Epithelial cell of proximal tubule (primary cell): ENCODE measurements around the gene MRPL39. TPM values are rescaled to one million over a fixed set of nuclear protein-coding genes. Genes with fewer than 3 reads are reported as not detected.

Experiments
- DNase-seq: peaks from one replicate; pipeline ENCODE4 v3.0.0-alpha.2; 2011; ENCODE audit warnings: low read depth
- H3K4me3 ChIP-seq: 2 replicates; pipeline ENCODE4 v1.5.1; 2011; ENCODE audit warnings: low read depth, mild to moderate bottlenecking, low read length
- total RNA-seq: library from RNA; depleted of rRNA; stranded (reverse); fragments of >200 nt; gene quantifications from 2 replicates; pipeline ENCODE4 v1.2.3, GENCODE V29; 2015
- TF ChIP-seq, protein P1 (sequence below): conservative IDR thresholded peaks from 2 replicates; pipeline ENCODE4 v1.5.1; 2012; ENCODE audit warnings: low read depth, mild to moderate bottlenecking, low read length

Gene MRPL39
- total RNA-seq, 1 donor from 2014 or later = 65.4 TPM

DNA sequence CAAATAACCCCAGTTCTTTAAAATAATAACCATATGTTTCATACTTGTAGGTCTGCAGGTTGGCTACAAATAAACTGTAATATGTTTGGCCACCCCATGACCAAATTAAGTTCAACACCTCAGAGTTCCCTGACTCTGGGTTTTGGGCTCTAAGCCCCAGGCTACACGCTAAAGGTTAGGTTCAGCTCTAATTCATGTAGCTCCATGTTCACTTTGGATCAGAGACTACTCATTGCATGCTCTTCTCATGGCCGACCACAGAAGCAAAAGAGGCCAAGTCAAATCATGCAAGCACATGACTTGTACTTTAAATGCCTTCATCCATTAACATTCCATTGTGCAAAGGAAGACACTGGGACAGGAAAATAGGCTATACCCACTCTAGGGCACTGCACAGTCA lies 66.2 kb downstream of the MRPL39 start:
- DNase-seq = no peak
- H3K4me3 ChIP-seq = no peak overlapping the region
- TF ChIP-seq, protein P1, sequence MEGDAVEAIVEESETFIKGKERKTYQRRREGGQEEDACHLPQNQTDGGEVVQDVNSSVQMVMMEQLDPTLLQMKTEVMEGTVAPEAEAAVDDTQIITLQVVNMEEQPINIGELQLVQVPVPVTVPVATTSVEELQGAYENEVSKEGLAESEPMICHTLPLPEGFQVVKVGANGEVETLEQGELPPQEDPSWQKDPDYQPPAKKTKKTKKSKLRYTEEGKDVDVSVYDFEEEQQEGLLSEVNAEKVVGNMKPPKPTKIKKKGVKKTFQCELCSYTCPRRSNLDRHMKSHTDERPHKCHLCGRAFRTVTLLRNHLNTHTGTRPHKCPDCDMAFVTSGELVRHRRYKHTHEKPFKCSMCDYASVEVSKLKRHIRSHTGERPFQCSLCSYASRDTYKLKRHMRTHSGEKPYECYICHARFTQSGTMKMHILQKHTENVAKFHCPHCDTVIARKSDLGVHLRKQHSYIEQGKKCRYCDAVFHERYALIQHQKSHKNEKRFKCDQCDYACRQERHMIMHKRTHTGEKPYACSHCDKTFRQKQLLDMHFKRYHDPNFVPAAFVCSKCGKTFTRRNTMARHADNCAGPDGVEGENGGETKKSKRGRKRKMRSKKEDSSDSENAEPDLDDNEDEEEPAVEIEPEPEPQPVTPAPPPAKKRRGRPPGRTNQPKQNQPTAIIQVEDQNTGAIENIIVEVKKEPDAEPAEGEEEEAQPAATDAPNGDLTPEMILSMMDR = no peak

DNA sequence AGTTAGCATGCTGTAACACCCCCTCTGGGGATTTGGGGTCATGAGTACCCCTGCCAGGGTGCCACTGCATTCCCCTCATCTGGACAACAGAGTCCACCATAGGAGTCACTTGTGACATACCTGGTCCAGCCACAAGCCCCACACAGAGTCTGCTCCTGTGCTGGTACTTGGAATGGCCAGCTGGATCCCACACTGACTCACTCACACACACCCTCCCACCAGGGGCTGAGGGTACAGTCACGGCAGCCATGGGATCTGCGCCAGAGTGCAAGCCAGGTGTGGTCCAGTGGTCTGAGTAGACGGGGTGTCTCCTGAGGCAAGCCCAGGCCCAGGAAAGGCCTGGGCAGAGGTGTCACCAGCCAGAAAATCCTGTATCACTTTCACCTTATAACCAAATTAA lies 67.7 kb downstream of the MRPL39 start:
- TF ChIP-seq, protein P1 = no peak
- no peak overlapping the region for H3K4me3 ChIP-seq
- no peak for DNase-seq

DNA sequence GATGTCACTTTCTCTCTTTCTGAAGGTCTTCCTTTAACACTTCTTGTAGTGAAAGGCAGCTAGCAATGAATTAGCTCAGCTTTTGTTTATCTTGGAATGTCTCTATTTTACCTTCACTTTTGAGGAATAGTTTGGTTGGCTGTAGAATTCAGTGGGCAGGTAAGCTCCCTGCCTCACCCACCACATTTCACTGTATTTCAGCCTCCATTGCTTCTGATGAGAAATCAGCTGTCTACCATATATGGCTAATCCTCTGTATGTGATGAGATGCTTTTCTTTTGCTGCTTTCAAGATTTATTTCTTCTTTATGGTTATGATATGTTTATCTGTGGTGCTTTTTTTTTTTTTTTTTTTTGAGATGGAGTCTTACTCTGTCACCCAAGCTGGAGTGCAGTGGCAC lies 70.1 kb downstream of the MRPL39 start:
- no peak overlapping the region for H3K4me3 ChIP-seq
- TF ChIP-seq, protein P1 = no peak
- DNase-seq = no peak

DNA sequence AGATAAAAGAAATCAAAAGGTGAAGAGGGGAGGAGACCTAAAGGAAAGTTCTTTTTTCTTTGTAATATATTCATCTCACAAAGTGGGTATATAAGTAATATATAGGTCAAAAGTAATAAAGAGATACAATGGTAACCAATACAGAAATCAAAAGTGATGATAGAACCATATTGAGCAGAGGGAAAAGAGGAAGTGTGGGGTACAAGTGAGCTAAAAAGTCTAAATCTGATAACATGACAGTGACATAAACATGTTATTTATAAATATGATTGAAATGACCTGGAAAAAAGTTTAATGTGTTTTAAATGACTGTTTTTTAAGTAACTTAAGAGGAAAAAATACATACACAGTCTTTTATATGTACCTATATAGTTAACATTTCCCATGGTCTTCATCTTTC lies 70.5 kb downstream of the MRPL39 start:
- DNase-seq = no peak
- no peak overlapping the region for H3K4me3 ChIP-seq
- TF ChIP-seq, protein P1 = no peak

DNA sequence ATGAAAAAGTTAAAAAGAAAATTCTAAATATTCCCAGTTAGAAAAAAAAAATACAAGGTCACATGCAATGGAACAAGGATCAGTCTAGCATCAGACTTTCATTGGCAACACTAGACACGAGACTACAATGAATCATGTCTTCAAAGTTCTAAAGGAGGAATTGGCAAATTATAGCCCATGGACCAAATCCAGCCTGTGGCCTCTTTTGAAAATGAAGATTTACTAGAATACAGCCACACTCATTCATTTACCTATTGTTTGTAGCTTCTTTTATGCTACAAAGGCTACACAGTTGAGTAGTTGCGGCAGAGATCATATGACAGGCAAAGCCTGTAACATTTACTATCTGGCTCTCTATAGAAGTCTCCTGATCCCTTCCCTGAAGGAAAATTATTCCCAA lies 71.4 kb downstream of the MRPL39 start:
- H3K4me3 ChIP-seq = no peak overlapping the region
- DNase-seq = no peak
- TF ChIP-seq, protein P1 = no peak

Other genes starting within 250 kb of the MRPL39 start
- 0.12 and 0.14 TPM in 2 replicates for gene JAM2, start 31.8 kb upstream of the MRPL39 start, total RNA-seq
- gene ATP5PF, start 127.4 kb upstream of the MRPL39 start, total RNA-seq = 73.5 and 110 TPM in 2 replicates
- 11.4 and 14.7 TPM in 2 replicates for gene GABPA, start 127.5 kb upstream of the MRPL39 start, total RNA-seq